GM06990 (cell line): ENCODE measurements around the gene CACNA2D3.
"Not testable (repeated sequence)": the region's sequence is repeated elsewhere in the genome, so short reads cannot be mapped to it uniquely, and the experiment has no call there.

Experiments used
- DNase-seq: peaks from one replicate; pipeline ENCODE4 v3.0.0-alpha.2; 2011; ENCODE audit not compliant: insufficient read length; ENCODE audit errors: extremely low read depth
- H3K27me3 ChIP-seq: replicated peaks from 2 replicates; pipeline ENCODE4 v1.6.0; 2011; ENCODE audit warnings: low read length; ENCODE audit not compliant: control insufficient read depth, insufficient read depth
- H3K36me3 ChIP-seq: 2 replicates; pipeline ENCODE4 v1.5.1; 2011; ENCODE audit warnings: low read length; ENCODE audit not compliant: control insufficient read depth, insufficient read depth
- H3K4me3 ChIP-seq: replicated peaks from 2 replicates; pipeline ENCODE4 v1.5.1; 2011; ENCODE audit warnings: low read depth, mild to moderate bottlenecking, control low read depth, low read length
- TF ChIP-seq, protein P1 (sequence below): IDR thresholded peaks from 2 replicates; pipeline ENCODE4 v1.5.1; 2011; ENCODE audit warnings: low read length, control low read depth, mild to moderate bottlenecking, inconsistent platforms; ENCODE audit not compliant: insufficient read depth, poor library complexity, severe bottlenecking

The CACNA2D3 gene

DNA sequence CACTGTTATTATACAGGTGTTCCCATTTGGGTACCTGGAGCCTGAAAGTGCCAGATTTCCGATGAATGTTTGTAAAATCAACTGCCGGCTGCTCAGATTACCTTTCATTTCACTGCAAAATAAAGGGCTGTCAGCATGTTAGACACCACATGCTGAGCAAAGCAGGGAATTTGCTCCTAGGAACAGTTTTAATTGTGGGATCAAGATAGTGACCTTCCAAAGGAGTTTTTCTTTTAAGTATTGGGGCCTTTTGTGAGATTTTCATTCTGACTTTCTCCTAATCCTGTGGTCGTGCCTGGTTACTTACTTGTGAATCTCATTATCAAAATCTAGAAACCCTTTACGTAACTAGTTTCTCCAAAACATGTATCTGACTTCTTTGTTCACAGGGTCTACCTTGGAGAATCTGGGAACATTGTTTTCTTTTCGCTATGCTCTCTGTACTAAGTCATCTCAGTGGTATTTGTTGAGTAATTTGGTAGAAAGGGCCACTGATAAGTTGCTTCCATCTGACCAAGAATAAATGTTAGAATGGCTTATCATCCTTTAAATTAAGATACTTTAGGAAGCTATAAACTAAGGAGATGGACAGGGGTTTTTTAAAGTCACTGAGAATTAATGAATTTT is 846.3 kb downstream of the CACNA2D3 start:
- DNase-seq = no peak
- H3K27me3 ChIP-seq = peaks cover 2% of the 10 kb centered on the region; the same call in 1 of the 2 replicates
- H3K4me3 ChIP-seq = no peak overlapping the region
- no peaks in the 10 kb centered on the region for H3K36me3 ChIP-seq
- TF ChIP-seq, protein P1, sequence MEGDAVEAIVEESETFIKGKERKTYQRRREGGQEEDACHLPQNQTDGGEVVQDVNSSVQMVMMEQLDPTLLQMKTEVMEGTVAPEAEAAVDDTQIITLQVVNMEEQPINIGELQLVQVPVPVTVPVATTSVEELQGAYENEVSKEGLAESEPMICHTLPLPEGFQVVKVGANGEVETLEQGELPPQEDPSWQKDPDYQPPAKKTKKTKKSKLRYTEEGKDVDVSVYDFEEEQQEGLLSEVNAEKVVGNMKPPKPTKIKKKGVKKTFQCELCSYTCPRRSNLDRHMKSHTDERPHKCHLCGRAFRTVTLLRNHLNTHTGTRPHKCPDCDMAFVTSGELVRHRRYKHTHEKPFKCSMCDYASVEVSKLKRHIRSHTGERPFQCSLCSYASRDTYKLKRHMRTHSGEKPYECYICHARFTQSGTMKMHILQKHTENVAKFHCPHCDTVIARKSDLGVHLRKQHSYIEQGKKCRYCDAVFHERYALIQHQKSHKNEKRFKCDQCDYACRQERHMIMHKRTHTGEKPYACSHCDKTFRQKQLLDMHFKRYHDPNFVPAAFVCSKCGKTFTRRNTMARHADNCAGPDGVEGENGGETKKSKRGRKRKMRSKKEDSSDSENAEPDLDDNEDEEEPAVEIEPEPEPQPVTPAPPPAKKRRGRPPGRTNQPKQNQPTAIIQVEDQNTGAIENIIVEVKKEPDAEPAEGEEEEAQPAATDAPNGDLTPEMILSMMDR = no peak

DNA sequence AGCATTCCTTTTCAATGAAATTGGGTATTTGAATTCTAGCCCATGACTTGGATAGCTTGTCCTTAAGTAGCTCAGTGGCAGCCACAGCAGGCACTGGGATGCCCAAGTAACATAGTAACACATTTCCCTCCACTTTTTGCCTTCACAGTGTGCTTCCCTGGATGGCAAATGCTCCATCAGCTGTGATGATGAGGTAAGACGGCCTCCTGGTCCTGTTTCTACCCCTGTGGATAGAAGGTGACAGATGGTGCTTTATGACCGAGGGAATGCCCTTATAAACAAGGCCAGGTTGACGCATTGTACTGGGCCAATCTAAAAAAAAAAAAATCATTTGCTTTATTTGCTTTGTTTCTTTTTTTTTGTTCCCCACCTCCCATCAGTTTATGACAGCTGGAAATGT is 847.3 kb downstream of the CACNA2D3 start:
- TF ChIP-seq, protein P1 = no peak
- no peak overlapping the region for H3K4me3 ChIP-seq
- no peaks in the 10 kb centered on the region for H3K36me3 ChIP-seq
- H3K27me3 ChIP-seq = peaks cover 2% of the 10 kb centered on the region; the same call in 1 of the 2 replicates
- DNase-seq = no peak

DNA sequence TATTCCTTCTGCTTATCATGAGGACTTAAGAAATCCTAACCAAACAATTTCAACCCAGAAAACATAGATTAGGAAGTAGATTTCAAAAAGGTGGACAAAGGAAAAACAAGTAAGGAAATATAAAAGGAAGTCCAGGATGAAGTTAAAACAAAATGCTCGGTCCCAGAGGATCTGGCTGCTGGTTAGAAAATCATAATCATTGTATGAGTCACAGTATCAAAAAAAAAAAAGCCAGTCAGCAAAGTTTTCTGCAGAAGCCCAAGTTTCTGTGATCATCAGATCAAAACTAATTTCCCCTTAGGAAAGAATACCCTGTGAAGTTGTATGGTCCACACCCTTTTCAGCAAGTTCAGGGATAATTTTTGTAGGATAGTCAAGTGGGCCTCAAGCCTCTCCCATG is 848.5 kb downstream of the CACNA2D3 start:
- H3K27me3 ChIP-seq = peaks cover 2% of the 10 kb centered on the region; the same call in 1 of the 2 replicates
- TF ChIP-seq, protein P1 = no peak
- DNase-seq = no peak
- H3K36me3 ChIP-seq = no peaks in the 10 kb centered on the region
- no peak overlapping the region for H3K4me3 ChIP-seq

DNA sequence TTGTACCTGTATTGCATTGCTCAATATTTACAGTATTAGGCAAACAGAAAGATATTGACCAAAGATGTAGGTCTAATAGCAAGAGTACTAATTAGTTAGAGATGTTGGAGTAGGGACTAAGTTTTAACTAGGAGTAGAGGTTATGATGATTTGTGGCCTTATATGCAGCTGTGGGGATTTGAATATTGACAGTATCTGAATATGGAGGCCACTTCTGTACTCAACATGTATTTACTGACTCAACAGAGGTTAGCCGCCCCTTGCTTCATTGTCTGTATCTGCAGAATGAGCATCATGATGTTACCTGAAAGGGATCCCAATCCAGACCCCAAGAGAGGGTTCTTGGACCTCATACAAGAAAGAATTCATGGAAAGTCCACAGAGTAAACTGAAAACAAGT is 855.1 kb downstream of the CACNA2D3 start:
- DNase-seq = no peak
- TF ChIP-seq, protein P1 = no peak
- Histone ChIP-seq H3K36me3 (no peaks in the 10 kb centered on the region), H3K27me3 (no peaks in the 10 kb centered on the region), H3K4me3 (no peak overlapping the region)

DNA sequence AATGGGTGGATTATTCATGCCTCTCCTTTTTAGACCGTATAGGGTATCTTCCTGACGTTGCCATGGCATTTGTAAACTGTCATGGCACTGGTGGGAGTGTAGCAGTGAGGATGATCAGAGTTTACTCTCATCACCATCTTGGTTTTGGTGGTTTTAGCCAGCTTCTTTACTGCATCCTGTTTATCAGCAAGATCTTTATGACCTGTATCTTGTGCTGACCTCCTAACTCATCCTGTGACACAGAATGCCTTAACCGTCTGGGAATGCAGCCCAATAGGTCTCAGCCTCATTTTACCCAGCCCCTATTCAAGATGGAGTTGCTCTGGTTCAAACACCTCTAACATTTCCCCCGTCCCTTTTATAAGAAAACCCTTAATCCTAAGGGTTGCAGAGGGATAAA is 855.6 kb downstream of the CACNA2D3 start:
- H3K36me3 ChIP-seq, H3K27me3 ChIP-seq, H3K4me3 ChIP-seq, DNase-seq: not testable (repeated sequence)

DNA sequence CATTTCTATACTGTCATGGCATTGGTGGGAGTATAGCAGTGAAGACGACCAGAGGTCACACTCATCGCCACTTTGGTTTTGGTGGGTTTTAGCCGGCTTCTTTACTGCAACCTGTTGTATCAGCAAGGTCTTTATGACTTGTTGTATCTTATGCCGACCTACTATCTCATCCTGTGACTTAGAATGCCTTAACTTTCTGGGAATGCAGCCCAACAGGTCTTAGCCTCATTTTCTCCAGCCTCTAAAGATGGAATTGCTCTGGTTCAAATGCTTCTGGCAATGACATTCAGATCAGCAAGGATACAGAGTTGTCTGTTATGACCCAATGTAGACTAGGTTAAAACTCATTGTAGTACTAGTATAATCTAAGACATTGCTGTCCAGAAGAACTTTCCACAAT is 860.5 kb downstream of the CACNA2D3 start:
- TF ChIP-seq, protein P1 = no peak
- H3K36me3 ChIP-seq = no peaks in the 10 kb centered on the region
- no peak for DNase-seq
- no peak overlapping the region for H3K4me3 ChIP-seq
- no peaks in the 10 kb centered on the region for H3K27me3 ChIP-seq
